ENCODE data around the gene RASAL2. TPM values are rescaled to one million over a fixed set of nuclear protein-coding genes. Genes with fewer than 3 reads are reported as not detected.

The RASAL2 gene
- total RNA-seq, 1 experiment from 2014 or later, result 6.9 TPM

DNA sequence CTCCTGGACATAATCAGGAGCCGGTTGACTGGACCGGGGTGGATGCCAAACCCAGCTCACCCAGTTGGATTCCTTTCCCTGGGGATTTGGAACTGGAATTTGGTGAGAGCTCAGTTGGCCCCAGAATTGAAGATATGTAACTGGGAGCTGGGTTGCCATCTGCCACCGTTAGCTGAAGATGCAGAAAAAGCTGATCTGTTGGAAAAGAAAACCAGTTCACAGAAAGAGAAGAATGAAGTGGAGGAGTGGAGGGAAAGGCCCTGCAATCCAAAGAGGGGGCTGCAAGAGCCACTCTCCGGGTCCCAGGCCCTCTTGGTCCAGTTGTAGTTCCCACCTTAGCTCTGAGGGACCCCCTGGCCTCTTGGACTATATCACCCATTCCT lies 435.0 kb downstream of the RASAL2 start:
- no peak for DNase-seq (ENCODE audit: extremely low read depth, low read depth)

- no peak for DNase-seq (ENCODE audit: extremely low read depth, low read depth)
Observed at GRCh38 chr1:178529364-178530036, 435.6 kb downstream of the RASAL2 start.

DNA sequence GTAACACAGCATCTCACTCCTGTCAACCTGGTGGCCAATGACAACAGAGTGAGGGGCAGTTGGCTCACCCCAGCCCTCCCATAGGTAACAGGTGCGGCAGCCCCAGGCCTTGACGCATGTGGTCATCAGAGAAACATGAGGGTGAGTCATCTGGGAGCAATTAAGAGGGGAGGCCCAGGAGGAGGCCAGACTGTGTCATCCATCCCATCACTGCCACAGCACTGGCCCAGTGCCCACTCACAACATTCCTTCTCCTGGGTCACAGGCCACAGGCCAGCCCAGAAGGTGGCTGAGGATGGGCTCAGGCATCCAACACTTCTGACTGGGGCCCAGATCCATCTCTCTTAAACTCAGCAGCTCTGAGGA lies 436.1 kb downstream of the RASAL2 start:
- DNase-seq (ENCODE audit: extremely low read depth, low read depth), result no peak

DNA sequence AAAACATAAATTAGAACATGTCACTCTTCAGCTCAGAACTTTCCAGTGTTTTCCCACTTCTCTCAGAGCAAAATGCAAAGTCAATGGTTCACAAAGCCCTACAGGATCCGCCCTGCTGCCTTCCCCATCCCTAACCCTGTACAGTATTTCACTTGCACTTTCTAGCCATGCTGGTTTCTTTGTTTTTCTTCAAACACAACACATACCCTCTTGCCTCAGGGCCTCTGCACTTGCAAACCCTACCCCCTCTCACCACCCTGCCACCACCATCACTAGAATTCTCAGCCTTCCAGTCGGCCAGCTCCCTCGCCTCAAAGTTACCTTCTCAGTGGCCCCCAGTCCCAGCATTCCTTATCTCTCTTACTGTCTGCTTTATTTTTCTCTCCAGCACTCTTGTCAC lies 436.6 kb downstream of the RASAL2 start:
- no peak for DNase-seq (ENCODE audit: extremely low read depth, low read depth)

DNA sequence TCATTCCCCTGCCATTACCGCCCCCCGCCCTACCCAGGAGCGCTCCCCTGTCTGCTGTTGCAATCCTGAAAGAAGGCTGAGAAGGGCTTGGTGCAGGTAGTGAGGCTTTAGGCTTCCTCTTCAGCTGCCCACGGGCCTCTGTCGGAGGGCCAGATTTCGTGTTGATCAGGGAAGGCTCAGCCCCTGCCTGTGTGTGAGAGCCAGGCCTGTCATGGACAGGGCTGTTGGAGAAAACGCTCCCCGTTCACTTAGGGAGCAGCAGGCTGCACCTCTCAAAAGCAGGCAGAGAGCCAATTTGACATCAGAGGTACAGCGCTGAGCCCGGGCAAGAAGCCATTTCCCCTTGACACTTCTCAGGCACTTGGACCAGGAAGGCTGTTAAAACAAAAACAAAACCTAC lies 438.0 kb downstream of the RASAL2 start:
- no peak for DNase-seq (ENCODE audit: extremely low read depth, low read depth)

DNA sequence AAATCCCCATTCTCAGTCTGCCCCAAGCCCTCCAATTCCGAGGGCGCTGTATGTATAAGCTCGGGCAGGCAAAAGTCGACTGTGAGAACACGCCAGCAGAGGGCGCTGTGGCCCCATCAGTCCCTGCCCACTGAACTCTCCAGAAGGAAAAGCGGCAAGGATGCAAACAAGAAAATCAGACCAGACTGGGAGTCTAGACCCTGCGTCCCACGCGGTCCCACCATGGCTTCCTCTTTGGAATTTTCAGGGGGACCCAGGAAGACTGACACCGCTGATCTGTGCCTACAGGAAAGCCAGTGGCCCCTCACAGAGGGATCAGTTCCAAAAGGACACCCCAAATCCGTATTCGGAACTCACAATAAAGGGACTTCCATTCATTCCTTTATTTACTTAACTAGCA lies 438.5 kb downstream of the RASAL2 start:
- peak; percentile 82 for DNase-seq (ENCODE audit: extremely low read depth, low read depth)

DNA sequence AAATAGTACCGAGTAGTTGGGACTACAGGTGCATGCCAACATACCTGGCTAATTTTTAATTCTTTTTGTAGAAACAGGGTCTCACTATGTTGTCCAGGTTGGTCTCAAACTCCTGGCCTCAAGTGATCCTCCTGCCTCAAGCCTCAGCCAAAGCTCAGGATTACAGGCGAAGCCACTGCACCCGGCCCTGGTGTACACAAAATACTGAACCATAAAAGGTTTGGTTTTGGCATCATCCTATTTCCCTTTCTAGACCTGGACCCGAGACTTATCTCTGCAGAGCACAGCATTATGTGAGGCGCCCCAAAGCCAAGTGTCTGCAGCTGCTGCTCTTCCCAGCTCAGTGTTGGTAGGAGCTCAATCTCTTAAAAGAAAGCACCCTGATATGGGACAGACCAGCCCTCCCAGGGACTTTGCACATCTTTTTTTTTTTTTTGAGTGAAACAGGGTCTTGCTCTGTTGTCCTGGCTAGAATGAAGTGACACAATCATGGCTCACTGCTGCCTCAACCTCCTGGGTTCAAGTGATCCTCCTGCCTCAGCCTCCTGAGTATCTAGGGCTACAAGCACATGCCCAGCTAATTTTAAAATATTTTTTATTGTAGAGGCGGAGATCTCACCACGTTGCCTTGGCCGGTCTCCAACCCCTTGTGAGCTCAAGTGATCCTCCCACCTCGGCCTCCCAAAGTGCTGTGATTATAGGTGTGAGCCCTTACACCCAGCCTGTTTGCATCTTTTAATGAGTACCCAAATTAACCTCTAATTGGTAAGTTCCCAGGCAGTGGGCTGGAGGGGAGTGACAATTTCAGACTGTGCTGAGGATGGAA lies 439.4 kb downstream of the RASAL2 start:
- no peak for DNase-seq (ENCODE audit: extremely low read depth, low read depth)

Small RNA genes within 50 kb of the gene (small RNA-seq; reads per million reads assigned to genes)
- 0 reads per million in 2 experiments for gene RF00017

Other genes starting within 250 kb of the RASAL2 start
- gene SEC16B, start 124.0 kb upstream of the RASAL2 start, total RNA-seq (2014; rRNA removed; shearing (Covaris generic)), result 0.38 and 0.82 TPM in 2 replicates

Data from NCI-H460 (cell line).